ENCODE data around the gene LEPROT. TPM values are rescaled to one million over a fixed set of nuclear protein-coding genes. Genes with fewer than 3 reads are reported as not detected.

The LEPROT gene
- total and polyA plus RNA-seq, 8 donors: 114 to 132 (median 118) TPM

DNA sequence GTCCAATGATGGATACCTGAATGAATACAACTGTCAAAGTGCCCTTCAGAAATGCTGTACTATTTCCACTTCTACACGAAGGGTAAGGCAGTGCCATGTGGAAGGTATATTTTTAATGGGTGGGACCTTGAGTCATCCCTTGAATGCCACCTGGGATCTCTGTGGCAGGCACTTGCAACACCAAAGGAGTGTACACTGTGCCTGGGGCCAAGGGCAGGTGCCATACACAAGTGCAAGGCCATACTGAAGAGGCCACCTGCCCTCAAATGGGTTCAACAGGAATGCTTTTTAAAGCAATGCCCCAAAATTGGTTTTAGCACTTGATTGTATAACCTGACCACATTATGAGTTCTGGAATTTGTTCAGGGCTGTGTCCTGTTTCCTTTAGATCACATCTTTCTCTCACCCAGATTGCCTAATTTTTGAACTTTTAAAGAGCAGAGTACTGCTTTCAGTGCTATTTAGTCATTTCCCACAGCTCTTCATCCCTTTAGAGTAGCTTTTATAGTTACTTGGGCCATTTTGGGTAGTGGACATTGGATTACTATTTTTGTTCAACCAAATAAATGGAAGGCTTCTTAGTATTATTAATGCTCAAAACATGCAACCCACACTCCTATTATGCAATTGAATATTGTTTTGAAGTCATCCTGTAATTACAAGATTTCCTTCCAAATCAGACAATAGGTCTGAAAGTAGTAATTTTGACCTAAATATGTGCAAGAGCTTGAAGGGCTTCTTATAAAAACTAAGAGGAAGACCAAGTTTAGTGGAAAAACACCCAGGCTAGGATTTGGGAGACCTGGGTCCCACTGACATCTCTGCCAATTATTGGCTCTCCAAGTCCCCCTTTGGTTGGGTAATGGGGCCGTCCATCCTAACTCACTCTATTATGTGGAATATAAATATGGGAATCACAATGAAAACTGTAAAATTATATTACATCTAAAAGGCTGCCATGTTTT lies 57.2 kb downstream of the LEPROT start:
- no peak for TF ChIP-seq CTCF (IDR thresholded peaks at IDR 0.05)
- ATAC-seq (no peak), DNase-seq (no peak)
- intact Hi-C loops (cut with DNase I): no loop called here
- H3K27ac ChIP-seq: no peak overlapping the region
- no peaks in the 10 kb centered on the region for H3K4me1 ChIP-seq
- no peaks in the 10 kb centered on the region for H3K36me3 ChIP-seq
- H3K9me3 ChIP-seq: no peaks in the 10 kb centered on the region
- H3K27me3 ChIP-seq: no peaks in the 10 kb centered on the region
- H3K4me3 ChIP-seq: no peak overlapping the region

GRCh38 chr1:65478379-65479026 lies 58.0 kb downstream of the LEPROT start:
- Histone ChIP-seq H3K27ac (no peak overlapping the region), H3K36me3 (no peaks in the 10 kb centered on the region), H3K4me3 (no peak overlapping the region), H3K9me3 (no peaks in the 10 kb centered on the region), H3K27me3 (no peaks in the 10 kb centered on the region), H3K4me1 (no peaks in the 10 kb centered on the region)
- intact Hi-C loops (cut with DNase I): no loop called here
- ATAC-seq (no peak), DNase-seq (no peak)
- TF ChIP-seq CTCF (IDR thresholded peaks at IDR 0.05): no peak

- Histone ChIP-seq H3K4me3 (no peak overlapping the region), H3K36me3 (no peaks in the 10 kb centered on the region), H3K4me1 (no peaks in the 10 kb centered on the region), H3K27ac (no peak overlapping the region), H3K27me3 (no peaks in the 10 kb centered on the region), H3K9me3 (no peaks in the 10 kb centered on the region)
- DNase-seq (no peak), ATAC-seq (no peak)
- TF ChIP-seq CTCF (IDR thresholded peaks at IDR 0.05): no peak
- intact Hi-C loops (cut with DNase I): no loop called here
Measured at GRCh38 chr1:65479554-65480204, 59.2 kb downstream of the LEPROT start.

GRCh38 chr1:65480684-65481405 lies 60.4 kb downstream of the LEPROT start:
- Histone ChIP-seq H3K4me3 (no peak overlapping the region), H3K27me3 (no peaks in the 10 kb centered on the region), H3K27ac (no peak overlapping the region), H3K9me3 (no peaks in the 10 kb centered on the region), H3K4me1 (no peaks in the 10 kb centered on the region), H3K36me3 (no peaks in the 10 kb centered on the region)
- intact Hi-C loops (cut with DNase I): no loop called here
- ATAC-seq (no peak), DNase-seq (no peak)
- no peak for TF ChIP-seq CTCF (IDR thresholded peaks at IDR 0.05)
